IPS-NIHi11 (cell line): ENCODE data around the gene PTGER3.

Source experiments
- DNase-seq: peaks from one replicate; pipeline ENCODE4 v3.0.0; 2012; ENCODE audit warnings: mixed read lengths, low spot score

PTGER3 gene

GRCh38 chr1:71047635-71048607, at the start of gene PTGER3:
Gene PTGER3, minus strand, starts transcription at chr1:71047816. Its CDS starts 239 bp downstream, at chr1:71047577.
- peak; percentile 75 for DNase-seq

DNA sequence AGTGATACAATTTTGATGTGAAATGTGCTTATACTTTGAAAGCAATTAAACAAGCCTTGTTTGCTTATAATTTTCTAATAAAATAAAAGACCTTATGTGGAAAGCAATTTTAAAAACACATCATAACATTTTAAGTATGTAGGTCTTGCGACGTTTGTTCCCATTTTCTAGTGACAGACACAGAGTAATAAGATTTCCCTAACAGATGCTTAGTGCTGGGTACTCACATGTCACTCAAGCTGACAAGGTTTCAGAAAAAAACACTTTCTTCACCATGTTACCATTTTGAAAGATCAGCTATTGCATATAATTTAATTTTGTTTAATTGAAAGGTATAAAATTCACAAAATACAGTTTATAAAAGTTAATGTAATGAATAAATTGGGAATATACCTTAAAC, 47.3 kb upstream of the PTGER3 start:
- DNase-seq: no peak

DNA sequence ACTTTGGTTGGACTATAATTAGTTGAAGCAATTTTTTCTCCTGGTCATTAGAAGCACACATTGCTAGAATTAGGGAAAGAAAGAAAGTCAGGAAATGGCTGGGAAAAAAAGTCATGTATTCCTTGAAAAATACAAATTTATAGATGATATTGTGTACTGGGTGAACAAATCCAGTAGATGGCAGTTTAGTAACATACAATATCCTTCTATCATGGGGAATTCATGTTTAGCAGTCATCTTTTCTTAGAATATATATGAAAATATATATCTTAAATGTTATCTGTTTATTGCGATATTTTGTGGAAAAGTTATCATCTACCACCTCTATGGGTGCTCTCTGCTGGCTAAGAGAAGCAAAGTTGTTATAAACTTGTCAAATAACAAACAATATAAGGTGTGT, 46.3 kb upstream of the PTGER3 start:
- no peak for DNase-seq

DNA sequence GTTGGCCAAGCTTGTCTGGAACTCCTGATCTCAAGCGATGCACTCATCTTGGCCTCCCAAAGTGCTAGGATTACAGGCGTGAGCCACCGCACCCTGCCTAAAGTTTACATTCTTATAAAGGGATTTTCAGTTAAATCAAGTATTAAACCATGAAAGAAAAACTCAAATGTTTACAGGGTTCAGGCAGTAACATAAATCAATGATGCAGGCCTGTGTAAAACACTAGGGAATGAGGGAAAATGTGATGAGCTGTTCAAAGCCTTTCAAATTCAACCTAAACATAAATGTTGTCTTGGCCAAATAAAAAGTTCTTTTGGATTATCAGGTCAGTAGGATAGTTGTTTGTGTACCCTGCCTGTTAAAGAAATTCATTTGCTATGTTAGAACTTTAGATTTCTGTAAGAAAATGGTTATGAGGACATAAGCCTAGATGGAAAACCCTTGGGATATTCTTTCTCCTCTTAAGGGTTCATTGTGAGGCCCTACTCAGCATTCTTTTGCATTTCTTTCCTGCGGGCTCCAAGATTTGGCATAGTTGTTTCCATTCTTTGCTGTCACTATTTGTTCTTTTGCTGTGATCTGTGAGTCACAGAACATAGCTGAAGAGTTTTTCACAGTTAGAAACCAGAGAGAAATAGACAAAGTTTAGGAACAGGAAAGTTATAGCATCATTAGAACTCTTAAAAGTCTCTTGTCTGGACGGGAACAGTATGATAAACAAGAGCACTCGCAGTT, 42.1 kb upstream of the PTGER3 start:
- DNase-seq: no peak

DNA sequence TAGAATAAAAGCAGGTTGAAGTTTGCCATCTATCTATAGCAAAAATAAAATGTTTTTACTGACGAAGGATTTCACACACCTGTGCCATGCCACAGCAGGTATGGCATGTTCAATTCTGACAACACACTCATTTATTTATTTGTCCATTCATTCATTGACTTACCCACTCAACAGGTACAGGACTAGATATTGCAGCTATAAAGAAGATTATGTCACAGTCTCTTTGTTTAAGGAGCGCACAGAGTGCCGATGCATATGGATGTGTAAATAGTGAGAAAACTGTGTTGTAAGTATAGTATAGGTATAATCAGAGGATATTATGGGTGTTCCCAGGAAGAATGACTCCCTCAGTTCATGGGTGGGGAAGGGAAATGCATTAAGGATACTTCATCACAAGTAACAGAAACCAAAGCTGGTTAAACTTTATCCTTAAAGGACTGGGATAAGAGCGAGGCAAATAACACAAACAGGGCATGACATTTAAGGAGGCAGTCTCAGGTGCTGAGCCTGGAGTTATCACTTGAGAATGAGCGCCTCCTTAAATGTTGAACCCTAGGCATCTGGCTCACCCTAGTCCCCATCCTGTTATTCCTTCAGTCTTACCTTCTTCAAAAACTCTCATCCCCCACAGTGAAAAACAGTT, 41.1 kb upstream of the PTGER3 start:
- DNase-seq: no peak

- DNase-seq: no peak
These were observed 40.1 kb upstream of the PTGER3 start for GRCh38 chr1:71087713-71088112.

- DNase-seq: peak; percentile 18
These were observed 39.4 kb upstream of the PTGER3 start for GRCh38 chr1:71087060-71087459.

DNA sequence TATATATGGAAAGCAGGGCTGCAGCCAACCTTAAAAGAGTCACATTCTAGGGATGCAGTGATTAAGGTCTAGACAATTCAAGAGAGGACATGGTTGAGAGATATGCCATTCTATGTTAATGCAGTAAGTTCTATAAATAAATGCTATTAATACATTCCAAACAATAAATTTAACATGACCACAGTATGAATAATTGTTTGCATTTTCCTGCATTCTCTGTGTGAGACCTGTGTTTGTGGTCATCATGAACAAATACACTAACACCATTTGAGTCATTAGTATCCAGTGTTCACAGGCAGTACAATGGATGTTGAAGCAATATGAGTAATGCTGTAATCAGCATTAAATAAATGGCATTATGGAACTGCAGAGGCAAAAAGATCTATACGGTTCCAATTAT, 38.7 kb upstream of the PTGER3 start:
- no peak for DNase-seq

DNA sequence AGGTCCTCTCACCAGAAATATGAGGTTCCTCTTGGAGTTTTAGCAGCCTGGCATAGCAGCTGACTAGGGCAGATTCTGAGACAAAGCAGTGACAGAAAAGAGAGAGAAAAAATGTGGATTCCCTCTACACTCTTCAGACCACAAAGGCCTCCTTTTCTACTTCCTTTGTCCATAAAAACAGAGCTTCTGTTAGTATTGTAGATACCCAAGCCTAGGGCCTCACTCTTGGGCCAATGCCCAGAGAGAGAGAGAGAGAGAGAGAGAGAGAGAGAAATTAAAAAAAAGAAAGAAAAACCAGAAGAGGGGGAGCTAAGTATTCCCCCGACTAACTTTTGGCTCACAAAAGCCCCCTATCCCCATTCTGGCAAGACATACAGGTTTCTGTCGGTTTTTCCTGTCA, 35.7 kb upstream of the PTGER3 start:
- no peak for DNase-seq

GRCh38 chr1:71081697-71082080, 34.1 kb upstream of the PTGER3 start:
- no peak for DNase-seq

- DNase-seq: peak; percentile 91
These were observed 33.4 kb upstream of the PTGER3 start, which contains the start of gene ZRANB2 for GRCh38 chr1:71080739-71081696. Gene ZRANB2, minus strand, starts transcription at chr1:71081035. Its CDS starts 40 bp downstream, at chr1:71080995.

DNA sequence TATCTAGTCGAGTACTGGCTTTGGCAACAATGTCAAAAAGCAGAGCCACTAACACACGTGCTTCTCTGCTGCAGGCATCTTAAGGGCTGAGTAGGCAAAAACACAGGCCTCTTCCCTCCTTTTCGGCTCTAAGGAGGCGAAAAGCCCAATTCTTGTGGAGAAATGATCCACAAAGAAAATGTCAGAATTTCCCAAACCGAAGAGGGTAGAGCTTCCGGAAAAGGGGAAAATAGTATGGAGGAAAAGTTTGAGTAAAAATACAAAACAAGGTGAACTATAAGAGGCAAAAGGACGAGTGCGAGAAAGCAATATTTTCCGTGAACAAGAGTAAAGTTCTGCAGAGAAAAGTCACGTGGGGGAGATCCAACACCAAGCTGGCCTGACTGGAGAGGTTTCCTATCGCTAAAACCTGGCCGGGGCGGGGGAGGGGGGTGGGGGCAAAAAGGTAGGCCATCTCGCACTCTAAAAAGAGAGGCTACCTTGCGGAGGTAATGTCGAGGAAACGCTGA, 32.7 kb upstream of the PTGER3 start:
- DNase-seq: peak; percentile 38

- DNase-seq: no peak
These were observed 27.1 kb upstream of the PTGER3 start for GRCh38 chr1:71074681-71075080.

- DNase-seq: no peak
These were observed 24.7 kb upstream of the PTGER3 start for GRCh38 chr1:71072273-71072672.

GRCh38 chr1:71071720-71072119, 24.1 kb upstream of the PTGER3 start:
- no peak for DNase-seq

DNA sequence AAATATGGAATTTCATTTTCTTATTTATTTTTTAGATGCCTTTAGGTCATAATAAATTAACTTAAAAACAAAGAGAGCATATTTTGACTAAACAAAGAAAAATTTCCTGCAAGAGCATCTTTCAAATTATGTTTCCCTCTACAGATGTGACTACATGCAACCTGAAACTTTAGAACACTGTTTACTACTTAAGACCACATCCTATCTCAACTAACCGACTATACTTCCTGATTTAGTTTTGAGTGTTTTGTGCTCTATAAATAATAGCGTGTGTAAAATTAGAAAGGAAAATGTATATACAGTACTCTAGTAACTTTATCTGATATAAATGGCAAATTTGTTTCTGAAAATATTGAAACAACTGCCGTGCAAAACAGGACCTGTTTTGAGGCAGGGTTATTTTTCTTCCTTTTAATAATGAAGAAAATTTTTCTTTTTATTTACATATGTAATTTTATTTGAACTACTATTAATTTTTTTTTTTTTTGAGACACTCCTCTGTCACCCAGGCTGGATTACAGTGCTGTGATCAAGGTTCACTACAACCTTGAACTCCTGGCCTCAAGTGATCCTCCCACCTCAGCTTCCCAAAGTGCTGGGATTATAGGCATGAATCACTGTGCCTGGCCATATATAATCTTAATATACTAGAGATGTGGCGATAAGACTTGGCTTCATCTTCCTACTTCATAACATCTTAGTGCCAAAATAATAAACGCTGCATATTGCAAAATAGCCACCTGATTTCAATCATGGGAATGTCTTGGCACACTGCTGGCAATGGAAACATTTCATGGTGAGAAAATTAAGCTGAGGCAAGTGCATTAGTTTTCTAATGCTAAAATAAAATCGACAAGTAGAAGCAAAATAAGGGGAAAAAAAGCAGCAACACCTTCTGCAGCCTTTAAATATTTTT, 21.0 kb upstream of the PTGER3 start:
- DNase-seq: no peak

GRCh38 chr1:71054791-71055190, 7.2 kb upstream of the PTGER3 start:
- no peak for DNase-seq

DNA sequence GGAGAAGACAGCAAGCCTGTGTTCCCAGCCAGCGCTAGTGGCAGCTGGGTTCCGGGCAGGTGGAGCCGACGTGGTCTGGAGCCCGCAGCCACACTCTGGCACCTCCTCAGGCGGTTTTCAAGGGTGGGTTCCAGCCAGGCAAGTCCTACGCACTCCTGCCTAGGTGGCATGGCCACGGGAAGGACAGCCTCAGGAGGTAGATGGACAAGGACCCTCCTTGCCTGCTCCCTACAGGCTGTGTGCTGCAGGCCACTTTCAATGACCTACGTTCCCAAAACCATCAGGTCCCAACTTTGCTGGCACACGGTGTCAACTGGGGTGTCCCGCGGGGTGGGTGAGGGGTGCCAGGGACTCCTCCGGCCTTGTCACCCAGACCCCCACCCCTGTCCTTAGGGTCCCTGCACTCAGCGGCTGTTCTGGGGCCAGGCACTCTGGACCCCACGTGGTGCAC, 6.7 kb upstream of the PTGER3 start:
- no peak for DNase-seq

GRCh38 chr1:71053758-71054157, 6.1 kb upstream of the PTGER3 start:
- DNase-seq: no peak

GRCh38 chr1:71053146-71053545, 5.5 kb upstream of the PTGER3 start:
- no peak for DNase-seq
